ENCODE measurements around the gene TMEM8B. TPM values are rescaled to one million over a fixed set of nuclear protein-coding genes. Genes with fewer than 3 reads are reported as not detected.

TMEM8B gene
- polyA plus RNA-seq, 1 of the 3 experiments (the other 2 are of a cell fraction) = 5.8 TPM

GRCh38 chr9:35856206-35856605, 27.2 kb downstream of the TMEM8B start:
- no peaks in the 10 kb centered on the region for H3F3A ChIP-seq (replicated peaks; ENCODE audit: insufficient read depth)
- no peak overlapping the region for H3K27ac ChIP-seq (ENCODE audit: low read depth in 2 of 2, low read length in 1 of 2)
- no peaks in the 10 kb centered on the region for H3K9me3 ChIP-seq
- WGBS (ENCODE audit: low lambda C conversion rate) = 55% methylated on average over 3 of the region's 3 CpGs
- no peak overlapping the region for H3K9ac ChIP-seq
- peaks cover 0 to 9% of the 10 kb centered on the region in 2 experiments; a peak in 1 of 4 replicates for H3K4me1 ChIP-seq (ENCODE audit: control insufficient read depth in 1 of 2, insufficient read depth in 2 of 2, low read depth in 1 of 2, low read length in 1 of 2)
- no peaks in the 10 kb centered on the region for H3K9me2 ChIP-seq
- POLR2A ChIA-PET = no interaction called here
- H3K27me3 ChIP-seq (ENCODE audit: insufficient read depth) = no peaks in the 10 kb centered on the region
- no peaks in the 10 kb centered on the region for H3K79me2 ChIP-seq (ENCODE audit: insufficient read depth)
- H3K4me3 ChIP-seq (ENCODE audit: low read depth in 2 of 2, low read length in 1 of 2) = no peak overlapping the region
- H3K4me2 ChIP-seq = no peak overlapping the region
- DNase-seq = no peak
- H4K20me1 ChIP-seq (ENCODE audit: insufficient read depth) = no peaks in the 10 kb centered on the region
- no peaks in the 10 kb centered on the region for H3K36me3 ChIP-seq (replicated peaks in 1 of 2; ENCODE audit: control insufficient read depth in 1 of 2, insufficient read depth in 2 of 2, low read length in 1 of 2)
- TF ChIP-seq TEAD4 (IDR thresholded peaks at IDR 0.05; ENCODE audit: borderline replicate concordance, insufficient read depth) (no peak), USF2 (IDR thresholded peaks at IDR 0.05; ENCODE audit: borderline replicate concordance, low read depth, low read length) (no peak), ZBTB33 (IDR thresholded peaks at IDR 0.05; ENCODE audit: borderline replicate concordance, low read depth) (no peak), FOSL2 (IDR thresholded peaks at IDR 0.05; ENCODE audit: borderline replicate concordance, low read depth) (no peak), MXI1 (IDR thresholded peaks at IDR 0.05; ENCODE audit: low read depth, low read length) (no peak), MEF2A (IDR thresholded peaks at IDR 0.05; ENCODE audit: borderline replicate concordance, low read depth) (no peak), CHD2 (IDR thresholded peaks at IDR 0.05; ENCODE audit: low read length, partially characterized antibody) (no peak), SMC3 (IDR thresholded peaks at IDR 0.05; ENCODE audit: low read depth, low read length) (no peak), RXRA (IDR thresholded peaks at IDR 0.05; ENCODE audit: borderline replicate concordance, low read depth) (no peak), TCF12 (IDR thresholded peaks at IDR 0.05) (no peak), JUND (IDR thresholded peaks at IDR 0.05) (no peak), POLR2AphosphoS5 (IDR thresholded peaks at IDR 0.05; ENCODE audit: low read depth, low read length) (no peak), ELF1 (IDR thresholded peaks at IDR 0.05) (no peak), USF1 (IDR thresholded peaks at IDR 0.05; ENCODE audit: borderline replicate concordance, low read depth) (no peak), RAD21 (IDR thresholded peaks at IDR 0.05; ENCODE audit: low read length) (no peak)
- TF ChIP-seq, protein P1, sequence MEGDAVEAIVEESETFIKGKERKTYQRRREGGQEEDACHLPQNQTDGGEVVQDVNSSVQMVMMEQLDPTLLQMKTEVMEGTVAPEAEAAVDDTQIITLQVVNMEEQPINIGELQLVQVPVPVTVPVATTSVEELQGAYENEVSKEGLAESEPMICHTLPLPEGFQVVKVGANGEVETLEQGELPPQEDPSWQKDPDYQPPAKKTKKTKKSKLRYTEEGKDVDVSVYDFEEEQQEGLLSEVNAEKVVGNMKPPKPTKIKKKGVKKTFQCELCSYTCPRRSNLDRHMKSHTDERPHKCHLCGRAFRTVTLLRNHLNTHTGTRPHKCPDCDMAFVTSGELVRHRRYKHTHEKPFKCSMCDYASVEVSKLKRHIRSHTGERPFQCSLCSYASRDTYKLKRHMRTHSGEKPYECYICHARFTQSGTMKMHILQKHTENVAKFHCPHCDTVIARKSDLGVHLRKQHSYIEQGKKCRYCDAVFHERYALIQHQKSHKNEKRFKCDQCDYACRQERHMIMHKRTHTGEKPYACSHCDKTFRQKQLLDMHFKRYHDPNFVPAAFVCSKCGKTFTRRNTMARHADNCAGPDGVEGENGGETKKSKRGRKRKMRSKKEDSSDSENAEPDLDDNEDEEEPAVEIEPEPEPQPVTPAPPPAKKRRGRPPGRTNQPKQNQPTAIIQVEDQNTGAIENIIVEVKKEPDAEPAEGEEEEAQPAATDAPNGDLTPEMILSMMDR (IDR thresholded peaks at IDR 0.05) = no peak
- CTCF ChIA-PET = interaction anchor here (2.5 to 3.6 kb wide), 2 partner anchors 26 to 67 kb away, joined by 10 to 17 read pairs; no protein-coding TSS in a partner anchor
- H2AFZ ChIP-seq (ENCODE audit: low read depth) = no peak overlapping the region

Data from SK-N-SH (cell line).